ENCODE measurements around the gene ZDHHC11B.
"Not testable (repeated sequence)": the region's sequence is repeated elsewhere in the genome, so short reads cannot be mapped to it uniquely, and the experiment has no call there.

Gene ZDHHC11B

DNA sequence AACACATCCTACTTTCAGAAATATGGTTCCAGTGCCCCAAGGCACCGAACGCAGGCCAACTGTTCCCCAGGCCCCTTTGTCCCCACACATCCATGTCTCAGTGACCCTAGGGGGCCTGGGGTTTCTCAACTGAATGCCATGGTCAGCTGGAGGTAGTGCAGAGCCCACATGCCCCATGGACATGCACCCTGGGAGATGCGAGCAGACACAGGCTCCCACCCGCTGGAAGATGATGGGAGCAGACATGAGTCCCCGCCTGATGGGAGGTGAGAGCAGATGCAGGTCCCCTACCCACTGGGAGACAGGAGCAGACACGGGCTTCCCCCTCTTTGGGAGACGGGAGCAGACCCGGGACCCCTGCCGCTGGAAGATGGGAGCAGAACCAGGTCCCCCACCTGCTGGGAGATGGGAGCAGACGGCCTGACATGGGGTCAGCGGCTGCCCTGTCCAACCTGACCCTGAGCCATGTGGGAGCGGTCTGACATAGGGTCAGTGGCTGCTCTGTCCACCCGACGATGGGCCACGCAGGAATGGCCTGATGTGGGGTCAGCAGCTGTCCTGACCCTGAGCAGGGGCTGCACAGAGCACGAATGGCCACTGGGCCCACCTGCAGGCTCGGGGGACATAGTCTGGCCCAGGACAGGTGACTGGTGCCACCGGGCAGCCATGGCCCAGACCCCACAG lies 18.4 kb downstream of the ZDHHC11B start:
- Histone ChIP-seq H3K36me3 (ENCODE audit: control insufficient read depth, insufficient read depth, low read length) (no peaks in the 10 kb centered on the region), H3K4me3 (replicated peaks; ENCODE audit: low read depth, low read length) (no peak overlapping the region), H3K27me3 (replicated peaks; ENCODE audit: control insufficient read depth, insufficient read depth, low read length) (no peaks in the 10 kb centered on the region)
- DNase-seq (ENCODE audit: extremely low read depth, insufficient read length) = no peak
- no peak for TF ChIP-seq CTCF (IDR thresholded peaks at IDR 0.05; ENCODE audit: insufficient read depth, low read length, poor library complexity, severe bottlenecking)

GRCh38 chr5:763998-764781 lies 20.3 kb downstream of the ZDHHC11B start:
- H3K27me3 ChIP-seq (replicated peaks; ENCODE audit: control insufficient read depth, insufficient read depth, low read length) = no peaks in the 10 kb centered on the region
- TF ChIP-seq CTCF (IDR thresholded peaks at IDR 0.05; ENCODE audit: insufficient read depth, low read length, poor library complexity, severe bottlenecking) = no peak
- no peak for DNase-seq (ENCODE audit: extremely low read depth, insufficient read length)
- no peaks in the 10 kb centered on the region for H3K36me3 ChIP-seq (ENCODE audit: control insufficient read depth, insufficient read depth, low read length)
- no peak overlapping the region for H3K4me3 ChIP-seq (replicated peaks; ENCODE audit: low read depth, low read length)

- H3K36me3 ChIP-seq (ENCODE audit: control insufficient read depth, insufficient read depth, low read length) = no peaks in the 10 kb centered on the region
- no peaks in the 10 kb centered on the region; the same call in 1 of the 2 replicates for H3K27me3 ChIP-seq (replicated peaks; ENCODE audit: control insufficient read depth, insufficient read depth, low read length)
- no peak for TF ChIP-seq CTCF (IDR thresholded peaks at IDR 0.05; ENCODE audit: insufficient read depth, low read length, poor library complexity, severe bottlenecking)
- no peak for DNase-seq (ENCODE audit: extremely low read depth, insufficient read length)
- H3K4me3 ChIP-seq (replicated peaks; ENCODE audit: low read depth, low read length) = no peak overlapping the region
These were observed 21.1 kb downstream of the ZDHHC11B start for GRCh38 chr5:763397-763796.

- not testable (repeated sequence) for H3K36me3 ChIP-seq (ENCODE audit: control insufficient read depth, insufficient read depth, low read length); H3K4me3 ChIP-seq (replicated peaks; ENCODE audit: low read depth, low read length); H3K27me3 ChIP-seq (replicated peaks; ENCODE audit: control insufficient read depth, insufficient read depth, low read length); DNase-seq (ENCODE audit: extremely low read depth, insufficient read length)
These were observed 21.5 kb downstream of the ZDHHC11B start for GRCh38 chr5:762996-763395.

GRCh38 chr5:761854-762710 lies 22.4 kb downstream of the ZDHHC11B start:
- no peak overlapping the region for H3K4me3 ChIP-seq (replicated peaks; ENCODE audit: low read depth, low read length)
- no peak for TF ChIP-seq CTCF (IDR thresholded peaks at IDR 0.05; ENCODE audit: insufficient read depth, low read length, poor library complexity, severe bottlenecking)
- H3K27me3 ChIP-seq (replicated peaks; ENCODE audit: control insufficient read depth, insufficient read depth, low read length) = no peaks in the 10 kb centered on the region; the same call in 1 of the 2 replicates
- no peak for DNase-seq (ENCODE audit: extremely low read depth, insufficient read length)
- H3K36me3 ChIP-seq (ENCODE audit: control insufficient read depth, insufficient read depth, low read length) = no peaks in the 10 kb centered on the region
